Esophagus muscularis mucosa (tissue), 3 donors: ENCODE data around the gene CR1L.

ENCODE experiments used
- CTCF ChIP-seq, 3 experiments: fragments of 200-600 bp in 2 of 3; fragments of 450-650 bp in 1 of 3; sonication (generic) in 2 of 3; IDR thresholded peaks; one replicate each; pipeline ENCODE4 v1.5.1; 2017 to 2019; ENCODE audit warnings: antibody characterized with exemption in 3 of 3, mild to moderate bottlenecking in 2 of 3, moderate library complexity in 1 of 3
- POLR2A ChIP-seq: fragments of 450-650 bp; IDR thresholded peaks from one replicate; pipeline ENCODE4 v1.6.1; 2017; ENCODE audit warnings: antibody characterized with exemption, moderate library complexity, mild to moderate bottlenecking, low read depth
- POLR2AphosphoS5 ChIP-seq, 2 donors: sonication (generic); formaldehyde crosslinking; IDR thresholded peaks; one replicate each; pipeline ENCODE4 v1.6.1; 2017; ENCODE audit warnings: antibody characterized with exemption in 2 of 2

GRCh38 chr1:207669528-207670009, 24.6 kb downstream of the CR1L start:
- TF ChIP-seq CTCF (IDR thresholded peaks at IDR 0.05) (no peak), POLR2AphosphoS5 (IDR thresholded peaks at IDR 0.05) (no peak), POLR2A (no peak)
